Measurements from ENCODE around the gene TSPAN7.

GRCh38 chrX:38548508-38548907, 12.8 kb upstream of the TSPAN7 start:
- TF ChIP-seq CTCF (IDR thresholded peaks at IDR 0.05) = no peak
- no peak for TF ChIP-seq POLR2A (IDR thresholded peaks at IDR 0.05)
